IPS DF 4.7 (cell line): ENCODE data around the gene ATRIP.
A peak's percentile ranks its signal among the peaks of the same experiment; 100 is the strongest.
"Not testable (repeated sequence)": the region's sequence is repeated elsewhere in the genome, so short reads cannot be mapped to it uniquely, and the experiment has no call there.

Source experiments
- DNase-seq: peaks from one replicate; pipeline ENCODE4 v3.0.0-alpha.2; 2013; ENCODE audit warnings: low spot score; ENCODE audit errors: extremely low read depth

The ATRIP gene

DNA sequence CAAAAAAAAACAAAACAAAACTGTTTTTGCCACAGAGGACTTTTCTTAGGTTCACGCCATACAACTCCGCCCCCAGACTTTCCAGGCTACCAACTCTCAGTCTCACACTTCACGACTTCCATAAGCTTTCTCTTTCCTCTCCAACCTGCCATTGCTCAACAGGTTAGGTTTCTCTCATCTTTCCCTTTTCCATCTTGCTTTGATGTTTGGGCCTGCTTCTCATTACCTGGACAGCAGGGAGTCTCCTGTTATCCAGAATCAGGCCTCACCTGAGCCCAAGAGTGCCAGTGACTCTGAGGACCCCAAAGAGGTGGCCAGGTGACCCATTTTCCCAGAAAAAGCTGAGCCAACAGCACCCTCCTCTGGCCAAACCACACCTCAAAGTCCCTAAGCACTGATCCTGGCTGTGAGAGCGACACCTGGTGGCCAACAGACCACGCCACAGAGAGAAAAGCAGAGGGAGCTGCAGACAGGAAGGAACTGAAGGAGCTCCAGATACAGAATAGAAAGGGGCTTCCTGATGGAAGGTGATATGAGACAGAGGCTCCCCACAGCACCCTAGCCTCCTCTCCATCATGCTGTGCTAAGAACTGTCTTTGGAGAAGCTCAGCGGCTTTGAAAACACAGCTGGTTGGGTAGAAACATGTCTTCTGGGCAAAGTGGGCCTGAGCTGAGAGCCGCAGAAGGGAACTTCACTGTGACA lies 10.6 kb upstream of the ATRIP start:
- DNase-seq: peak; percentile 90

DNA sequence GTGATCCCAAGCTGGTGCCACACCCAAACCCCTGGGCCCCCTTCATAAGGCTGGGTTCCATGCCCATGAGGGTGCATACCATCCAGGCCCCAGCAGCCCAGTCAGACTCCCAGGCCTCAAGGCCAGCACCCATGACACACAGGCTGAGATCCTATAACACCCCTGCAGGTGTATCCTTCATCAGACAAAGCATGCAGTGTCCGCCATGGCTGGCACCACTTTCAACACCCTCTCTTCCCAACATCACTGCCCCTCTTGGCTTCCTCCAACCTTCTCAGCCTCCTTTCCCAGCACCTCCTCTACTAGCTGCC lies 10.1 kb upstream of the ATRIP start:
- DNase-seq: no peak

DNA sequence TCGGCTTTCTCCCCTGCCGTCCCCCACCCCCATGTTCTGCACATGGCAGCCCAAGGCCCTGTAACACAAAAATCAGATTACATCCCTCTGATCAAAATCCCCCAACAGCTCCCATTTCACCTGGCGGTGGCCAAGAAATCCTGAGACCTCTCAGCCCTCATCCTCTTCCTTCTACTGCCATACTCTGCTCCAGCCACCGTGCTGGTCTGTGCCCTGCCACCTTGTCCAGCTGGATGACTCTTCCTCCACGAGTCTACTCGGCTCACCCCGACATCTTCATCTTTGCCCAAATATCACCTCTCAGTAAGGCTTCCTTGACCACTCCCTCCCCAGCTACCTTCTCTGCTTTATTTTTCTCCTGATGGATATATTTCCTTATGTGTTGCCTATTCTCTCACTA lies 9.7 kb upstream of the ATRIP start:
- DNase-seq: no peak

DNA sequence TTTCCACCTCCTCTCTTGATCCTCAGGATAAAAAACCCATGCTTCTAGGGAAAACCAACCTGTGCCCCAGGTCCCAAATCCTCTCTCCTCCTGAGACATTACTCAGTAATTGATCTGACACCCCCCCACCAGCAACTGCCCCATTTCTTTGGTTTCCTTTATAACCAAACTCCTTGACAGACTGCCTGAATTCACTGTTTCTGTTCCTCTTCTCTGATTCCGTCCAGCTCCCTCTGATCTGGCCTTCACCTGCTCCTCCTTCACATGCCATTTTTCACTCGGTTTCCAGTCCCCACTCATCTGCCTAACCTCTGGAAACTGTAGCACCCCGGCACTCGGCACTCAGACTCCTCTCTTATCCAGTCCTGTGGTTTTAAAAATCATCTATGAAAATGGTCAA lies 8.7 kb upstream of the ATRIP start:
- no peak for DNase-seq

DNA sequence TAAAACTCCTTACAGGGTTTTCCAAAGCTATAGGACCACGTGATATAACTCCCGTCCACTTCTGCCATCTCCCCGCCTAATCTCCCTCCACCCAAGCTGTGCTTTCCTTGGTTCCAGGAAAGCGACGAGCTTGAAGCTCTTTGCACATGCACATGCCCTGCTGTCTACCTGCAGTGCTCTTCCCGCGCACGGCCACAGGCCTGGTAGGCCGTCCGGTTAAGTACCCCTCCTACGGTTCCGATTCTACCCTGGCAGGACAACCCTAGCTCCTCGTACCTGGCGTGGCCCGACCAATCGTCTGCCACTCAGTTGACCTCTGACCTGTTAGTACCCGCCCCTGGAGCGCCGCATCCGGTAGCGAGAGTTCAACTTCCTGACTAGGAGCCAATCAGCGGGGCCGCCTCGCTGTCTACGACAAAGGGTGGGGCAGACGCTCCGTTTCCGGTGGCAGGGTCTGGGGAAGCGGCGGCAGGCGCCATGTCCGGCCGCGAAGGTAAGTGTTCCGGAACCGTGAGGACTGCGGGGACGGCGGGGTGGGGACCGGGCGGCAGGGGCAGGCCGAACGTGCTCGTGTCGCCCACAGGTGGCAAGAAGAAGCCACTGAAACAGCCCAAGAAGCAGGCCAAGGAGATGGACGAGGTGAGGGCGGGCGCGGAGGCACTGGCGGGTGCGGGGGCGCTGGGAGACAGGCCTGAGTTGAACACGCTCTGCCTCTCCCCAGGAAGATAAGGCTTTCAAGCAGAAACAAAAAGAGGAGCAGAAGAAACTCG lies 6.5 kb upstream of the ATRIP start, which contains the start of the genes CCDC51 and TMA7:
CCDC51 (minus strand) TSS at position 300 of the 770 bp plus-strand sequence. CDS start 4,991 bp downstream, outside the sequence.
TMA7 (plus strand) TSS at position 438 of the 770 bp plus-strand sequence; CDS start at position 478, 40 bp downstream.
- peak; percentile 96 for DNase-seq

DNA sequence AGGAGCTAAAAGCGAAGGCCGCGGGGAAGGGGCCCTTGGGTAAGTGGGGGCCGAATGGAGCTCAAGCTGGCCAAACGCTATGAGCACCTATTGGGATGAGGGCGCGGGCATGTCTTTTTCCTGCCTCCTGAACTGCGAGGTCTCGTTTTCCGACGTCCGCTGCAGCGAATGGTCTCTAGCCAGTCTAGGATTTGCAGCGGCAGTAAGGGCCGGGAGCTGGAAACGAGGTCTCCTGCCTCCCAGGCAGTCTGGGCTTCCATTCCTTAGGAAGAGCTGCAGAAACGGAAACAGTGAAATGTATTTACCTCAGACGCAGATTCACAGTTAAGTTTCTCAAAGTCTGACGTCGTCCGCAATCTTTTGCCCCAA lies 6.0 kb upstream of the ATRIP start:
- no peak for DNase-seq

DNA sequence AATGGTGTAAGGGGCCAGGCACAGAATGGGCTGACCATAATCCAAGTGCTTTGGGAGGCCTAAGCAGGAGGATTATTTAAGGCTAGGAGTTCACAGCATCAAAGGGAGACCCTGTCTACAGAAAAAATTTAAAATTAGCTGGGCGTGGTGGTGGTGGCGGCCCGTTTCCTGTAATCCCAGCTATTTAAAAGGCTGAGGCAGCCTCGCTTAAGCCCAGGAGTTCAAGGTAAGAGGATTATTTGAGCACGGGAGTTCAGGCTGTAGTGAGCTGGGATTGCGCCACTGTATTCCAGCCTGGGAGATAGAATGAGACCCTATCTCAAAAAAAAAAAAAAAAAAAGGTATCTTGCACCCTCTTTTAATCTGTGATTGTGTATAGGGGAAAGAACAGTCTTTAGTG lies 4.6 kb upstream of the ATRIP start:
- no peak for DNase-seq

DNA sequence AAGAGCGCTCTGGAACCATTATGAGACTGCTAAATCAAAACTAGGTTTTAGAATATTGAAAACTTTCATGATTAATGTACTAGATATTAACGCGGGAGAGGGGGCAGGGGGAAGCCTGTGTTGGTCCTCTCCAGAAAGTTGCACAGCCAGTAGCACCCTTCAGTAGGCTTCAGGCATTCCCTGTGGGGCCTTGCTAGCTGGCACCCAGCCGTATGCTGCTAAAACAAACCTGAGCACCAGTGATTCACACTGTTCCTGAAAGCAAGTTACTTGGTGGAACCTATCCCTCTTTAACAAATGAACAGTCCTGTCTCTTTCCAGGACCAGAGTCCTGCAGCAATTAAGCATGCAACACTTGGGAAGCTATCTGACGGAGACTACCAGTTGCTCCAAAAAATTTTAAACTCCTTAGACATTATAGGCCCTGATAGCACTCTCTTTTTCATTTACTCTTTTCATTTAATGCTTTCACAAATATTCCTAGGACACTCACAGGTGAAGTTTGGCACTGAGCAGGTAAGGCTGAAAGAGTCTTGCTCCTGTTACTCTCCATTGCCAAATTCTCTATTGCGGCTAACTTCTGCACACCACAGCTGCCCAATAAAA lies 1.2 kb upstream of the ATRIP start:
- no peak for DNase-seq

DNA sequence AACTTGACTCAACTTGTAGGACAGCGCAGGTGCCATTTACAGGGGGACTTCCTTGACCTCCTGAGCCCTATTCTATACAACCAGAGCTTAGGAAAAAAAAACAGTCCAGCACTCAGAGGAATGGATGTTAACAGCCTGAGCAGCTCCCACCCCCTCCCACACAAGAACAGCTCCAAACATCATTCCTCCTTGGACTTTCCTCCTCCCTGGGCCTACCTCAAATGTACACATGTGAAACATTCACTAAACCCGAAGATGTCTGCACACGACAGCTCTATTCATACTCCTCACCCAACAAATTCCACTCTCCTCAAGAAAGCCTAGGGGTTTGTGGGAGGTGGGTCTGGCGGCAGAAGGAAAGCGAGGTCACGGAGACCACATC lies 503 bp upstream of the ATRIP start:
- DNase-seq: no peak

DNA sequence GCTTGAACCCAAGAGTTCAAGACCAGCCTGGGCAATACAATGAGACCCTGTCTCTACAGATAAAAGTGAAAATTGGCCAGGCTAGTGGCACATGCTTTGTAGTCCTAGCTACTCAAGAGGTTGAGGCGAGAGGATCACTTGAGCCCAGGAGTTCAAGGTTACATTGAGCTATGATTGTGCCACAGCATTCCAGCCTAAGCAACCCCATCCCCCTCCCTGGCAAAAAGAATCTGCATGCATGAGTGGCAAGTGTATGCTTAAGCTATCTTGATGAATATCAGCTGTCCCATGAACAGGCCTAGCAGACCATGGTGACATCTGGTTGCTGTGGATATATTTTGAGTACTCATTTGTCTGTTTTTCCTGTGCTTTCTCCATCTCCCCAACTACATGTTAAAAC lies 4.7 kb downstream of the ATRIP start:
- DNase-seq: no peak

DNA sequence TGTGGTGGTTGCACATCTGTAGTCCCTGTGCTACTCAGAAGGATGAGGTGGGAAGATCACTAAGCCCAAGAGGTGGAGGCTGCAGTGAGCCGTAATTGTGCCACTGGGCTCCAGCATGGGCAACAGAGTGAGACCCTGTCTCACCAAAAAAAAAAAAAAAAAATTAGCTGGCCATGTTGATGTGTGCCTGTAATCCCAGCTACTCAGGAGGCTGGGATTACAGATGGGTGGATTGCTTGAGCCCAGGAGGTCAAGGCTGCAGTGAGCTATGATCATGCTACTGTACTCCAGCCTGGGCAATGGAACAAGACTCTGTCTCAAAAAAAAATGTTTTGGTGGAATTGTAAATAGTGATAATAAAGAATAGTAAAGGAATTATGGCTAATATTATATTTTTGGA lies 9.9 kb downstream of the ATRIP start:
- DNase-seq: no peak

DNA sequence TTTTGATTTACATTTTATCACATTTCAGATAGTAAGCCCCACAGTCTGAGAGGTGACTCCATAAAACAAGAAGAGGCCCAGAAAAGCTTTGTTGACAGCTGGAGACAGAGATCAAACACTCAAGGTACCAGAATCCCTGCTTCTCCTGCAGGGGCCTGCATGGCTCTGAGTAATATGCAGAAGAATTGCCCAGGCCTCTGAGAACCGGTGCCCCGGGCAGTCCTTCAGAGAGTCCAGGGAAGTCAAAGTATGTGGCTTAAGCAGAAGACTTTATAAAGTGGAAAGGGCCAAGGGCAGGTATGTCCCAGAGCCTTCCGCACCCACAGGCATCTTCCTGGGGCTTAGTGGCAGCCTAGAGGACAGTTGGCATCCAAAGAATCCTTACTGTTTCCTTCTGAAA lies 12.8 kb downstream of the ATRIP start:
- DNase-seq: no peak

DNA sequence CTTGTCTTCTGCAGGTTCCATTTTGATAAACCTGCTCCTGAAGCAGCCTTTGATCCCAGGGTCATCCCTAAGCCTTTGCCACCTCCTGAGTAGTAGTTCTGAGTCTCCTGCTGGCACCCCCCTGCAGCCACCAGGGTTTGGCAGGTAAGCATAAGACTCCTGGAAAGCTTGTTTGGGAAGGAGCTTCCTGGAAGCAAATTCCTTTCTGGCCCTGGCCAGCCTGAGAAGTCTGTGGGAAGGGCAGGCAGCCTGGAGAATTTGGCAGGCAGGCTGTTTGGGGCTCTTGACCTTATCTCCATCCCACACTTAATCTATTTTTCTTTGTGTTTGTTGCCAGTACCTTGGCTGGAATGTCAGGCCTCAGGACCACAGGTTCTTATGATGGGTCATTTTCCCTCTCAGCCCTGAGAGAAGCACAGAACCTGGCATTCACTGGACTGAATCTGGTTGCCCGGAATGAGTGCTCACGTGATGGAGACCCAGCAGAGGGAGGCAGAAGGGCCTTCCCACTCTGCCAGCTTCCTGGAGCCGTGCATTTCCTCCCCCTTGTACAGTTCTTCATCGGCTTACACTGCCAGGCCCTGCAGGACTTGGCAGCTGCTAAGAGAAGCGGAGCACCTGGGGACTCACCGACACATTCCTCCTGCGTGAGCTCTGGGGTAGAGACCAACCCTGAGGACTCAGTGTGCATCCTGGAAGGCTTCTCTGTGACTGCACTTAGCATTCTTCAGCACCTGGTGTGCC lies 13.4 kb downstream of the ATRIP start:
- DNase-seq: no peak

DNA sequence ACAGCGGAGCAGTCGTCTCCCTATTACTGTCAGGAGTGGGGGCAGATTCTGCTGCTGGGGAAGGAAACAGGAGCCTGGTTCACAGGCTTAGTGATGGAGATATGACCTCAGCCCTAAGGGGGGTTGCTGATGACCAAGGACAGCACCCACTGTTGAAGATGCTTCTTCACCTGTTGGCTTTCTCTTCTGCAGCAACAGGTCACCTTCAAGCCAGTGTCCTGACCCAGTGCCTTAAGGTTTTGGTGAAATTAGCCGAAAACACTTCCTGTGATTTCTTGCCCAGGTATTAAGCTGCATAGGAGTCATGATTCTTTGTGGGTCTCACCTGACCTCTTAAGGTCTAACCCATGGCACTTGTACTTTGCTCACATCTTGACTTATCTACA lies 14.0 kb downstream of the ATRIP start:
- no peak for DNase-seq

DNA sequence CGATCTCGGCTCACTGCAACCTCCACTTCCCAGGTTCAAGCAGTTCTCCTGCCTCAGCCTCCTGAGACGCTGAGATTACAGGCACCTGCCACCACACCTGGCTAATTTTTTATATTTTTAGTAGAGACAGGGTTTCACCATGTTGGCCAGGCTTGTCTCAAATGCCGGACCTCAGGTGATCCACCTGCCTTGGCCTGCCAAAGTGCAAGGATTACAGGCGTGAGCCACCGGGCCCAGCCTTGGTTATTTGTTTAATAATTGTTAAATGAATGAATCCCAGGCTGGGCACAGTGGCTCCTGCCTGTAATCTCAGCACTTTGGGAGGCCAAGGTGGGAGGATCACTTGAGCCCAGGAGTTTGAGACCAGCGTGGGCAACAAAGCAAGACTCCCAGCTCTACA lies 15.2 kb downstream of the ATRIP start:
- DNase-seq: not testable (repeated sequence)

DNA sequence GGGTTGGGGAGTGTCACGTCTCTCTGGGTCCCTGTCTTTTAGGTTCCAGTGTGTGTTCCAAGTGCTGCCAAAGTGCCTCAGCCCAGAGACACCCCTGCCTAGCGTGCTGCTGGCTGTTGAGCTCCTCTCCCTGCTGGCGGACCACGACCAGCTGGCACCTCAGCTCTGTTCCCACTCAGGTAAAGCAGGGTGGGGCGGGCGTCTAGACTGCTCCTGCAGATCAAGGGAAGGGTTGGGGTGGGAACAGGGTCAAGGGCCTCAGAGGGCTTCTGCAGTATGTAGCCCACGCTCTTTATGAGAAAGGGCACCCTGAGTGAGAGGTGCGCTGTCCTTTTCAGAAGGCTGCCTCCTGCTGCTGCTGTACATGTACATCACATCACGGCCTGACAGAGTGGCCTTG lies 17.2 kb downstream of the ATRIP start:
- no peak for DNase-seq

DNA sequence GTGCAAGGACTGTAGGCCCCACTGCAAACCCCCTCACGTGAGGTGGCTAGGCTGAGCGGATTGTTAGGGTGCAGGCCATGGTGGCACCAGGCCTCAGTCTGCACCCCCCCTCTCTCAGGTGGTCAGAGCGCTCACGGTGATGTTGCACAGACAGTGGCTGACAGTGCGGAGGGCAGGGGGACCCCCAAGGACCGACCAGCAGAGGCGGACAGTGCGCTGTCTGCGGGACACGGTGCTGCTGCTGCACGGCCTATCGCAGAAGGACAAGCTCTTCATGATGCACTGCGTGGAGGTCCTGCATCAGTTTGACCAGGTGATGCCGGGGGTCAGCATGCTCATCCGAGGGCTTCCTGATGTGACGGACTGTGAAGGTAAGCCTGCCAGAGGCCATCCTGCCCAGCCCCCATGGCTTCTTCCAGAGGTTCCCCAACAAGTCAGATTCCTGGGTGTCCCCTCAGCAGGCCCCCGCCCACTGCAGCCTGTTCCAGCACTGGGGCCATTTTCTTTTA lies 18.2 kb downstream of the ATRIP start:
- DNase-seq: no peak

DNA sequence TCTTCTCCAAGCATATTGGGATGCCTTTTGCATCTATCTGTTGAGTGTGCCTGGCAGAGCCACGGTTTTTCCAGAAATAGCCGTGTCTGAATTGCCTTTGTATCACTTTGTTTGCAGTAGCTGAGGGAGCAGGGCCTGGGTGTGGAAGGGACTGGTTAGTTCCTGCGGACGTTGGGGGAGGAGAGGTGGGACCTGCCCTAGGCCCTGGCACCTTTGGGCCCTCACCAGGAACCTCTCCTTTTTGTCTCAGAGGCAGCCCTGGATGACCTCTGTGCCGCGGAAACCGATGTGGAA lies 18.6 kb downstream of the ATRIP start:
- no peak for DNase-seq

DNA sequence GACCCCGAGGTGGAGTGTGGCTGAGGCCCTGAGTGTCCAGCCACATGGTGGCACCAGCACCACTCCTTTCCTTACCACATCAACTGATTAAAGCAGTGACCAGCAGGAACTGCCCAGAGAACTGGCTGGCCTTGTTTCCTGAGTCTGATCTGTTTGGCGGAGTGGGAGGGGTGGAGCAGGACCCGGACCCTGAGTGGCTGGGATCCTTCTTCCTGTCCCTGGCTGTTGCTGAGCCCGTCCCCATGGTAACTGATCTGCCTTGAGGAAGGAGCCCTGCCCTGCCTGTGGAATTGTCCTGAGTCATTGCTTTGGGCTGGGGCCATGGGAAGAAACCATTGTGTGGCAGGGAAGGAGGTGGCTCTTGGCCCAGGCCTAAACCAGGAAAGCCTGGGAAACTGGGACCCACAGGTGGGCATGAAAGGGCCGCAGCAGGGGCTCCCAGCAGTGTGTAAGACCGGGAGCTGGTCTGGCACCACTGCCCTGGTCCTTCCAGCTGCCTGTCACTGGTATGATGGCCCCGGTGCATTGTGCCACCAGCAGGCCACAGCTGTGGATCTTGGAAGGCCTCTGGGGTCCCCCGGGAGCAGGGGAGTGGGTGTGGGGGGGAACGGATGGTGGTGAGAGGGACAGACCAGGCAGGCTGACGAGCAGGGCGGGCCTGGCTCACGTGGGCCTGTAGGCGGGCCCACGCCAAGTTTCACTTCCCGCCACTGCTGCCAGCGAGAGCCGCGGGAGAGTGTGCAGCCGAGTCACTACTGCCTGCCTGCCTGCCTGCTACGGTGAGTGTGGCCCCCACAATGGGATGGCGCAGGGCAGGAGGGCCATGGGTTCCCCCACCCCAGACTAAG lies 19.2 kb downstream of the ATRIP start:
- peak; percentile 97 for DNase-seq

DNA sequence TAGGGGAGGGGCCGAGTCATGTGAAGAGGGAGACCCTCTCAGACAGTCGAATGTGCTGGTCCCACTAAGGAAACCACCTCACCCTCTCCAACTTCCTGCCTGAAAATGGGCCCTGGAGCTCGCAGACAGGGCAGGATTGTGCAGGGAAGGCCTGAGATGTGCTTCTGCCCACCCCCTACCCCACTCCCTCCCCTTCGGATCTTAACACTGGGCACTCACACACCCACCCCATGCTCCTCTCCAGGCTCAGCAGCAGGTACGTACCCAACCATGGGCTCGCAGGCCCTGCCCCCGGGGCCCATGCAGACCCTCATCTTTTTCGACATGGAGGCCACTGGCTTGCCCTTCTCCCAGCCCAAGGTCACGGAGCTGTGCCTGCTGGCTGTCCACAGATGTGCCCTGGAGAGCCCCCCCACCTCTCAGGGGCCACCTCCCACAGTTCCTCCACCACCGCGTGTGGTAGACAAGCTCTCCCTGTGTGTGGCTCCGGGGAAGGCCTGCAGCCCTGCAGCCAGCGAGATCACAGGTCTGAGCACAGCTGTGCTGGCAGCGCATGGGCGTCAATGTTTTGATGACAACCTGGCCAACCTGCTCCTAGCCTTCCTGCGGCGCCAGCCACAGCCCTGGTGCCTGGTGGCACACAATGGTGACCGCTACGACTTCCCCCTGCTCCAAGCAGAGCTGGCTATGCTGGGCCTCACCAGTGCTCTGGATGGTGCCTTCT lies 20.0 kb downstream of the ATRIP start:
- no peak for DNase-seq

DNA sequence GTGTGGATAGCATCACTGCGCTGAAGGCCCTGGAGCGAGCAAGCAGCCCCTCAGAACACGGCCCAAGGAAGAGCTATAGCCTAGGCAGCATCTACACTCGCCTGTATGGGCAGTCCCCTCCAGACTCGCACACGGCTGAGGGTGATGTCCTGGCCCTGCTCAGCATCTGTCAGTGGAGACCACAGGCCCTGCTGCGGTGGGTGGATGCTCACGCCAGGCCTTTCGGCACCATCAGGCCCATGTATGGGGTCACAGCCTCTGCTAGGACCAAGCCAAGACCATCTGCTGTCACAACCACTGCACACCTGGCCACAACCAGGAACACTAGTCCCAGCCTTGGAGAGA lies 20.5 kb downstream of the ATRIP start:
- no peak for DNase-seq
